Neural cell (in vitro differentiated cells): ENCODE results near the gene RNF223.

Experiments used
- CTCF ChIP-seq: fragments of 450-650 bp; IDR thresholded peaks from 2 replicates; pipeline ENCODE4 v1.5.1; 2014; ENCODE audit warnings: antibody characterized with exemption, mild to moderate bottlenecking, moderate library complexity; ENCODE audit not compliant: poor library complexity, severe bottlenecking
- MXI1 ChIP-seq: fragments of 450-650 bp; conservative IDR thresholded peaks from 2 replicates; pipeline ENCODE4 v1.6.1; 2014; ENCODE audit warnings: antibody characterized with exemption, mild to moderate bottlenecking; ENCODE audit not compliant: poor library complexity, severe bottlenecking

GRCh38 chr1:1035291-1035943, 38.7 kb downstream of the RNF223 start:
- TF ChIP-seq MXI1 (no peak), CTCF (no peak)
